GM10266 (cell line): ENCODE results near the gene SLC38A10.

ENCODE experiments used
- DNase-seq: peaks from one replicate; pipeline ENCODE4 v3.0.0; 2012; ENCODE audit errors: extremely low spot score
- CTCF ChIP-seq: IDR thresholded peaks from 2 replicates; pipeline ENCODE4 v1.5.1; 2012; ENCODE audit warnings: mild to moderate bottlenecking, low read depth; ENCODE audit not compliant: control insufficient read depth, insufficient read depth; ENCODE audit errors: missing control alignments

SLC38A10 gene

DNA sequence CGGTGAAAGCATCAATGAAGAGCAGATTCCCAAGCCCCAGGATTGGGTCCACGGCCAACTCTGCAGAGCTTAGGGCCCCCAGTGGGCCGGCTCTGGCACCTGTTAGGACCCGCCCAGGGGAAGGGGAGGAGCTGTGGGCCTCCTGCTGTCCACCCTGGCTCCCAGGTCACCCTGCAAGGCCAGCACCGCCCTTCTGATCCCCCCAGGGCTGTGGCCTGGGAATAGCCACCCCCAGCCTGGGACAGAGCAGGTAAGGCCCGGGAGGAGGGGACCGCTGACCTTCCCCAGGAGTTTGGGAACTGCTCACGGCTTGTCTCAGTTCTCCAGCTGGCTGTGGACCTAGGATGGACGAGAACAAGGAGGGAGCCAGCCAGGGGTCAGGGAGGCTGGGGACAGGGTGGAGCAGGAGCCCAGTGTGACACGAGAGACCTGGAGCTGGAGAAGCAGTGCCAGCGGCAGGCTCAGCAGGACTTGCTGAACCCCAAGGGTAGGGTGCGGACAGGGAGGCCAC is 39.3 kb upstream of the SLC38A10 start:
- no peak for TF ChIP-seq CTCF
- no peak for DNase-seq

DNA sequence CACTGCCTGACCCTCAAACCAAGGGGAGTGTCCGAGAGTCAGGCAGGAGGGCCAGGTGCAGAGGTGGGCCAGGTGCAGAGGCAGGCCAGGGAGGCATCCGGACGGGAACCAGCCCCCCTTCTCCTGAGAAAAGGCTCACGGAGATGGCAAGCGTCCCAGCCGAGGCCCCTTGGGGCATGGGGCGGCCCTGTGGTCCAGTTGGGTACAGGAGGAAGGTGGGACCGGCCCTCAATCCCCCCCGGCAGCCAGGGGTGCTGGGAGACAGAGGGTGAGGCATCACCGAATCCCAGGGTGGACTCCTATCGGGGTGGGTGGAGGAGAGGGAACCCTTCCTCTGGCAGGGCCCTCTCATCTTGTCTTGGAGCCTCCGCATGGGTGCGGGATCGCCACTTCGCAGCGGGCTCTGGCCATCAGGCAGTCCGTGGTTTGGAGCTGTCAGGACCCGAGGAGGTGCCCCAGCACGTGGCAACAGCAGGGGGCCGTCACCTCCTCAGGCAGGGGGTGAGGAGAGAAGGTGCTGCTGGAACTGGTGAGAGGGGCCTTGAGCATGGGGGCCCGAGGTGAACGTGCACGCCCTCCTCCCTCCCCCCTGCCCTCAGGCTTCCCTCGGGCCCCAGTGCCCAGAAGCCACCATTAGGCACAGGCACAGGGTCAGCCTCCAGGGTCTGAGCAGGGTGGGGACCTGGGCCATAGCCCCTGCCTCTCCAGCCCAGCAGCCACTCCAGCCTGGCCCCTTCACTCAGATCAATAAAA is 38.7 kb upstream of the SLC38A10 start:
- no peak for TF ChIP-seq CTCF
- no peak for DNase-seq

DNA sequence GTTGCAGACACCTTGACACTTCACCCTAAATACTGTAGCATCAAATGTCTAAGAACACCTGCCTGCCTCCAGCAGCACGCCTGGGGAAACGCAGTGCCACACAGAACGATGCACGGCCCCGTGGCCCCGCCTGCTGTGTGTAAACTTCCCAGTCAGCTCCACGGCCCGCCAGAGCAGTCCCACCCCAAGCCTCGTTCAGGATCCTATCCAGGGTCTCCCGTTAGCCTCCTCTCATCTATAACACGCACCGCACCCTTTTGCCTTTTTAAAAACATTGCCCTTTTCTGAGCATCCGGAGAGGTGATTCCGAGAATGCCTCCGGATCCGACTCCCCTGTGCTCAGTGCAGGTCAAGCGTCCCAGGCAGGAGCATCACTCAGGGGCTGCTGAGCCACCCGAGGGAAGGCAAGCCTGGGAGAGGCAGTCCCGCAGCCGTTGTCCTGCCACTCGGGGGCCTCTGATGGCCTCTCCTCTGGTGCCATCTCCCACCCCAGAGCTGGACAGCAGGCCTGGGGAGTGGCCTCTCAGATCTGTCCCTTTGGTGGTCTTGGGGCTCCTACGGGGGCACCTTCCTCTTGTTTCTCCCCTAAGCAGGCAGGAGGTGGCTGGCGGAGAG is 37.9 kb upstream of the SLC38A10 start:
- no peak for DNase-seq
- TF ChIP-seq CTCF = no peak

- TF ChIP-seq CTCF = no peak
- no peak for DNase-seq
These were observed 37.2 kb upstream of the SLC38A10 start for GRCh38 chr17:81332118-81332834.

GRCh38 chr17:81331527-81332043 is 36.5 kb upstream of the SLC38A10 start:
- no peak for TF ChIP-seq CTCF
- no peak for DNase-seq

DNA sequence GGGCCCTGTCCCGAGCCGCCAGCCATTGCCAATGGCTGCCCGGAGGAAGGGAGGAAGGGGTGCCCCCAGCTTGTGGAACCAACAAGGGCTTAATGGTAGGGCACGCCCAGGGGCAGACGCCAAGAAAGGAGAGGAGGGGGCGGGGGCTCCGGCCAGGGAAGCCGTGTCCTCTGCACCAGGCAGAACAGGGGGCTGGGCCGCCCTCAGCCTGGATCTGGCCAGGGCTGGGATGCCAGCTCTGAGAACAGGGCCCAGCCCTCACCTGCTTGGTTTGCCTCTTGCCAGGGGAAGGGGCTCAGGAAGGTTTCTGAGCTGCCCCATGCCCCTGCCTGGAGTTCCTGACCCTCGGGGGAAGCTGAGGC is 35.8 kb upstream of the SLC38A10 start:
- DNase-seq = no peak
- TF ChIP-seq CTCF = no peak
